Gastroesophageal sphincter (tissue), 4 donors: ENCODE data around the gene MARCHF11. TPM values are rescaled to one million over a fixed set of nuclear protein-coding genes. Genes with fewer than 3 reads are reported as not detected.

ENCODE experiments used
- ATAC-seq: fragments of 150-250 bp; one replicate; pipeline ENCODE4 v1.9.1; 2016; ENCODE audit warnings: mild to moderate bottlenecking, moderate library complexity
- H3K27ac ChIP-seq, 4 donors: fragments of 200-600 bp; sonication (generic) in 3 of 4; 1 replicate in 3 of 4; 2 replicates in 1 of 4; pipeline ENCODE4 v1.5.1; 2016 to 2019
- H3K27me3 ChIP-seq: fragments of 200-600 bp; sonication (generic); one replicate; pipeline ENCODE4 v1.5.1; 2019
- H3K36me3 ChIP-seq, 2 donors: fragments of 200-600 bp; sonication (generic); one replicate each; pipeline ENCODE4 v1.5.1; 2019; ENCODE audit warnings: control low read depth in 1 of 2
- H3K4me1 ChIP-seq, 3 donors: fragments of 200-600 bp; sonication (generic); 1 replicate in 2 of 3; 2 replicates in 1 of 3; pipeline ENCODE4 v1.5.1; 2016 to 2019; ENCODE audit warnings: control low read depth in 2 of 3
- H3K4me3 ChIP-seq, 2 donors: fragments of 200-600 bp; sonication (generic); one replicate each; pipeline ENCODE4 v1.5.1; 2019; ENCODE audit warnings: mild to moderate bottlenecking in 1 of 2, moderate library complexity in 1 of 2
- H3K9me3 ChIP-seq, 3 donors: fragments of 200-600 bp; sonication (generic); one replicate each; pipeline ENCODE4 v1.5.1; 2017 to 2019; ENCODE audit warnings: control low read depth in 2 of 3
- CTCF ChIP-seq, 4 experiments: fragments of 200-600 bp in 2 of 4; fragments of 450-650 bp in 2 of 4; sonication (generic) in 1 of 4; IDR thresholded peaks; one replicate each; pipeline ENCODE4 v1.5.1; 2017 to 2019; ENCODE audit warnings: antibody characterized with exemption in 4 of 4, mild to moderate bottlenecking in 2 of 4, moderate library complexity in 2 of 4
- EP300 ChIP-seq: sonication (generic); formaldehyde crosslinking; IDR thresholded peaks from one replicate; pipeline ENCODE4 v1.6.1; 2017; ENCODE audit warnings: antibody characterized with exemption, mild to moderate bottlenecking
- POLR2A ChIP-seq, 2 donors: fragments of 450-650 bp; IDR thresholded peaks; one replicate each; pipeline ENCODE4 v1.6.1; 2017; ENCODE audit warnings: antibody characterized with exemption in 2 of 2, mild to moderate bottlenecking in 2 of 2, moderate library complexity in 1 of 2
- POLR2AphosphoS5 ChIP-seq: sonication (generic); formaldehyde crosslinking; IDR thresholded peaks from one replicate; pipeline ENCODE4 v1.6.1; 2017; ENCODE audit warnings: antibody characterized with exemption
- WGBS, 2 donors: methylation state at CpG; one replicate each; pipeline ENCODE4 v1.1.5; 2018; ENCODE audit warnings: low coverage in 1 of 2; 5-methylcytosine and 5-hydroxymethylcytosine counted together
- total RNA-seq, 4 donors: library from RNA; depleted of rRNA; stranded (reverse); fragments of >200 nt; gene quantifications; one replicate each; pipeline ENCODE4 v1.1.0, GENCODE V29; 2016

Gene MARCHF11
- total RNA-seq, 4 donors from 2014 or later: not detected

GRCh38 chr5:16082982-16083381 lies 96.6 kb downstream of the MARCHF11 start:
- no peak for ATAC-seq
- Histone ChIP-seq H3K27ac (no peak overlapping the region), H3K36me3 (no peaks in the 10 kb centered on the region), H3K27me3 (peaks cover 12% of the 10 kb centered on the region), H3K9me3 (no peaks in the 10 kb centered on the region), H3K4me1 (no peaks in the 10 kb centered on the region), H3K4me3 (no peak overlapping the region)
- 71 to 75% methylated on average over 2 to 3 of the region's 4 CpGs for WGBS, 2 donors
- TF ChIP-seq EP300 (no peak), POLR2AphosphoS5 (no peak), CTCF (IDR thresholded peaks at IDR 0.05) (no peak), POLR2A (IDR thresholded peaks at IDR 0.05) (no peak)

GRCh38 chr5:16082053-16082452 lies 97.5 kb downstream of the MARCHF11 start:
- Histone ChIP-seq H3K36me3 (no peaks in the 10 kb centered on the region), H3K9me3 (no peaks in the 10 kb centered on the region), H3K4me1 (no peaks in the 10 kb centered on the region), H3K4me3 (no peak overlapping the region), H3K27me3 (peaks cover 12% of the 10 kb centered on the region), H3K27ac (no peak overlapping the region)
- TF ChIP-seq POLR2AphosphoS5 (no peak), EP300 (no peak), CTCF (IDR thresholded peaks at IDR 0.05) (no peak), POLR2A (IDR thresholded peaks at IDR 0.05) (no peak)
- WGBS, 2 donors: 56 to 68% methylated on average over 4 to 7 of the region's 7 CpGs
- no peak for ATAC-seq

GRCh38 chr5:16081376-16081955 lies 98.1 kb downstream of the MARCHF11 start:
- no peak for ATAC-seq
- Histone ChIP-seq H3K4me3 (no peak overlapping the region), H3K27me3 (peaks cover 12% of the 10 kb centered on the region), H3K4me1 (no peaks in the 10 kb centered on the region), H3K9me3 (no peaks in the 10 kb centered on the region), H3K36me3 (no peaks in the 10 kb centered on the region), H3K27ac (no peak overlapping the region)
- WGBS, 2 donors: 76 to 78% methylated on average over 10 of the region's 10 CpGs
- TF ChIP-seq EP300: no peak
- TF ChIP-seq POLR2AphosphoS5: no peak
- TF ChIP-seq CTCF (IDR thresholded peaks at IDR 0.05): no peak
- TF ChIP-seq POLR2A (IDR thresholded peaks at IDR 0.05): no peak

- TF ChIP-seq CTCF (IDR thresholded peaks at IDR 0.05): no peak
- no peak for TF ChIP-seq EP300
- no peak for TF ChIP-seq POLR2A (IDR thresholded peaks at IDR 0.05)
- no peak for TF ChIP-seq POLR2AphosphoS5
- no peaks in the 10 kb centered on the region for H3K9me3 ChIP-seq
- no peaks in the 10 kb centered on the region for H3K4me1 ChIP-seq
- H3K27ac ChIP-seq: no peak overlapping the region
- WGBS, 2 donors: 78 to 82% methylated on average over 7 of the region's 7 CpGs
- no peak for ATAC-seq
- peaks cover 12% of the 10 kb centered on the region for H3K27me3 ChIP-seq
- no peak overlapping the region for H3K4me3 ChIP-seq
- H3K36me3 ChIP-seq: no peaks in the 10 kb centered on the region
Measured at GRCh38 chr5:16076657-16077056, 102.9 kb downstream of the MARCHF11 start.

GRCh38 chr5:16074358-16074757 lies 105.2 kb downstream of the MARCHF11 start:
- Histone ChIP-seq H3K9me3 (no peaks in the 10 kb centered on the region), H3K4me3 (no peak overlapping the region), H3K36me3 (no peaks in the 10 kb centered on the region), H3K27ac (no peak overlapping the region), H3K27me3 (peaks cover 5% of the 10 kb centered on the region), H3K4me1 (no peaks in the 10 kb centered on the region)
- TF ChIP-seq EP300: no peak
- no peak for TF ChIP-seq POLR2A (IDR thresholded peaks at IDR 0.05)
- no peak for TF ChIP-seq CTCF (IDR thresholded peaks at IDR 0.05)
- TF ChIP-seq POLR2AphosphoS5: no peak
- 67 to 71% methylated on average over 4 of the region's 4 CpGs for WGBS, 2 donors
- ATAC-seq: no peak
